ENCODE data around the gene PINLYP. TPM values are rescaled to one million over a fixed set of nuclear protein-coding genes. Genes with fewer than 3 reads are reported as not detected.
"Not testable (repeated sequence)": the region's sequence is repeated elsewhere in the genome, so short reads cannot be mapped to it uniquely, and the experiment has no call there.

The PINLYP gene
- total RNA-seq, 2 donors from 2014 or later, result 6.6 to 11.9 TPM

DNA sequence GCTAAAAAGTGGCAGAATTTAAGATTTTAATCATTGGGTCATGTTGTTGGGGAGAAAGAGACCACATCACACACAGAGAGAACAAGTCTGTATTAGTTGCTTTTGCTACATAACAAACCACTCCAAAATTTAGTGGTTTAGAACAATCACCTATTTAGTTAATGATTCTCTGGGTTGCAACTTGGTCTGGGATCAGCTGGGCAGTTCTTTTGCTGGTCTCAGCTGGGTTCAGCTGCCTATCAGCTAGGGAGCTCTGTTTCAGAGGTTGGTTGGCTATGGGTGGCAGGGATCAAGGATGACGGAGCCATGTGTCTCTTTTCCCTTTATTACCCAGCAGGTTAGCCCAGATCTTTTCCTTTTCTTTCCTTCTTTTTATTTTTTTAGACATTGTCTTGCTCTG is 8.9 kb downstream of the PINLYP start:
- no peak overlapping the region for H3K27ac ChIP-seq

DNA sequence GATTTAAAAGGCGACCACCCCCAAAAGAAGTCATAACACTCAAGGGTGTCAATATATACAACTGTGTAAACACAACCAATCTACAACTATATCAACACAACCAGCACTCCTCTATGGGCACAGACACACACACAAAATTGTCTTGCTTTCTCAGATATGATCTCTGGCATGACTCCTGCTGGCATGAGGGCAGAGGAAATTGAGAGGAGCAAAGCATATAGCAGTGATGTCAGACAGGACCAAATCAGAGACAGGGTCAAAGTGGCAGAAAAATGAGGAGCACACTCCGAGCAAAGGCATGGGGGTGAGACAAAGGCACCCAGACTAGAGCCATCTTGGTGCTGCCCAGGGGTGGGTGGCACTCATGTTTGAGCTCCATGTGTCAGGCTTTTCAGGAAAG is 10.7 kb downstream of the PINLYP start:
- Histone ChIP-seq H3K27me3 (replicated peaks; ENCODE audit: insufficient read depth) (no peaks in the 10 kb centered on the region), H3K4me1 (ENCODE audit: control insufficient read depth in 1 of 2, low read depth in 2 of 2) (peaks cover under 1 to 13% of the 10 kb centered on the region in 2 donors), H3K9me3 (no peaks in the 10 kb centered on the region), H3K4me3 (no peak overlapping the region), H3K27ac (no peak overlapping the region), H3K36me3 (peaks cover 5% of the 10 kb centered on the region)
- ATAC-seq (ENCODE audit: insufficient number of reproducible peaks, low FRiP score, low read depth), result no peak
- TF ChIP-seq, protein P1, sequence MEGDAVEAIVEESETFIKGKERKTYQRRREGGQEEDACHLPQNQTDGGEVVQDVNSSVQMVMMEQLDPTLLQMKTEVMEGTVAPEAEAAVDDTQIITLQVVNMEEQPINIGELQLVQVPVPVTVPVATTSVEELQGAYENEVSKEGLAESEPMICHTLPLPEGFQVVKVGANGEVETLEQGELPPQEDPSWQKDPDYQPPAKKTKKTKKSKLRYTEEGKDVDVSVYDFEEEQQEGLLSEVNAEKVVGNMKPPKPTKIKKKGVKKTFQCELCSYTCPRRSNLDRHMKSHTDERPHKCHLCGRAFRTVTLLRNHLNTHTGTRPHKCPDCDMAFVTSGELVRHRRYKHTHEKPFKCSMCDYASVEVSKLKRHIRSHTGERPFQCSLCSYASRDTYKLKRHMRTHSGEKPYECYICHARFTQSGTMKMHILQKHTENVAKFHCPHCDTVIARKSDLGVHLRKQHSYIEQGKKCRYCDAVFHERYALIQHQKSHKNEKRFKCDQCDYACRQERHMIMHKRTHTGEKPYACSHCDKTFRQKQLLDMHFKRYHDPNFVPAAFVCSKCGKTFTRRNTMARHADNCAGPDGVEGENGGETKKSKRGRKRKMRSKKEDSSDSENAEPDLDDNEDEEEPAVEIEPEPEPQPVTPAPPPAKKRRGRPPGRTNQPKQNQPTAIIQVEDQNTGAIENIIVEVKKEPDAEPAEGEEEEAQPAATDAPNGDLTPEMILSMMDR (IDR thresholded peaks at IDR 0.05), result no peak
- no peak for DNase-seq (ENCODE audit: low spot score)

More for the DNA sequence above, 8.9 kb downstream of the PINLYP start:
- Histone ChIP-seq H3K4me1 (ENCODE audit: control insufficient read depth in 1 of 2, low read depth in 2 of 2) (peaks cover 6 to 20% of the 10 kb centered on the region in 2 donors), H3K9me3 (no peaks in the 10 kb centered on the region), H3K4me3 (no peak overlapping the region), H3K27me3 (replicated peaks; ENCODE audit: insufficient read depth) (no peaks in the 10 kb centered on the region), H3K36me3 (peaks cover 5% of the 10 kb centered on the region)
- TF ChIP-seq, protein P1 (IDR thresholded peaks at IDR 0.05), result no peak
- ATAC-seq (ENCODE audit: insufficient number of reproducible peaks, low FRiP score, low read depth), result no peak
- DNase-seq (ENCODE audit: low spot score), result no peak

DNA sequence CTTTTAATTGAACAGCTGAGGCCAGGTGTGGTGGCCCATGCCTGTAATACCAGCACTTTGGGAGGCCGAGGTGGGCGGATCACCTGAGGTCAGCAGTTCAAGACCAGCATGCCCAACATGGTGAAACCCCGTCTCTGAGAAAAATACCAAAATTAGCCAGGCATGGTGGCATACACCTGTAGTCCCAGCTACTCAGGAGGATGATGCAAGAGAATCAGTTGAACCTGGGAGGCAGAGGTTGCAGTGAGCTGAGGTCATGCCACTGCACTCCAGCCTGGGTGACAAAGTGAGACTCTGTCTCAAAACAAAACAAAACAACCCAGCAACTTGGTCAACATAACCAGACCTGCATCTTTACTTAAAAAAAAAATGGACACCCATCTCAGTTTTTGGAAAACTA is 11.4 kb downstream of the PINLYP start:
- not testable (repeated sequence) for H3K9me3 ChIP-seq; H3K36me3 ChIP-seq; ATAC-seq (ENCODE audit: insufficient number of reproducible peaks, low FRiP score, low read depth); H3K4me3 ChIP-seq; H3K27ac ChIP-seq; H3K4me1 ChIP-seq (ENCODE audit: control insufficient read depth in 1 of 2, low read depth in 2 of 2); DNase-seq (ENCODE audit: low spot score); H3K27me3 ChIP-seq (replicated peaks; ENCODE audit: insufficient read depth)

DNA sequence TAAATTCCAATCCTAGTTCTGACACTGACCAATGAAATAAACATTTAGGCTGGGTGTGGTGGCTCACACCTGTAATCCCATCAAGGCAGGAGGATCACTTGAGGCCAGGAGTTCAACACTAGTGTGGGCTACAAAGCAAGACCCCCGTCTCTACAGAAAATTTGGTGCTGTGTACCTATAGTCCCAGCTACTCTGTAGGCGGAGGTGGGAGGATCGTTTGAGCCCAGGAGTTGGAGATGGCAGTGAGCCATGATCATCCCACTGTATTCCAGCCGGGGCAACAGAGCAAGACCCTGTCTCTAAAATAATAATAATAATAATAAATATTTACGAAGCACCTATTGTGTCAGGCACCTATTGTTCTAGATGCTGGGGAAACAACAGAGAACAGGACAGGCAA is 13.7 kb downstream of the PINLYP start:
- Histone ChIP-seq H3K4me1 (ENCODE audit: control insufficient read depth in 1 of 2, low read depth in 2 of 2) (peaks cover 6 to 12% of the 10 kb centered on the region in 2 donors), H3K27ac (no peak overlapping the region), H3K9me3 (no peaks in the 10 kb centered on the region), H3K27me3 (replicated peaks; ENCODE audit: insufficient read depth) (no peaks in the 10 kb centered on the region), H3K36me3 (peaks cover 27% of the 10 kb centered on the region), H3K4me3 (no peak overlapping the region)
- ATAC-seq (ENCODE audit: insufficient number of reproducible peaks, low FRiP score, low read depth) (no peak), DNase-seq (ENCODE audit: low spot score) (no peak)
- TF ChIP-seq, protein P1 (IDR thresholded peaks at IDR 0.05), result no peak

DNA sequence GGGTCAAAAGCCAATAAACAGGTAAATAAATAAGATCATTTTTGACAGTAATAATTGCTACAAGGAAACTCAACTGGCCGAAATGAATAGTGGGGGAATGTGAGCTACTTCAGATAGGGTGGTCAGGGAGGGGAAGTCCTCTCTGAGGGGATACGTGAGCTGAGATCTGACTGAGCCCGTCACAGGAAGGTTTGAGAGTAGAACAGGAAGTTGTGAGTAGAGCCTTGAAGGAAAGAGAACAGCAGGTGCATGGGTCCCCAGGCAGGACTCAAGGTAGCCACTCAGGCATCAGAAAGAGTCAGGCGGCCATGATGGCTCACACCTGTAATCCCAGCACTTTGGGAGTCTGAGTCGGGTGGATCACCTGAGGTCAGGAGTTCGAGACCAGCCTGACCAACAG is 14.1 kb downstream of the PINLYP start:
- no peak for DNase-seq (ENCODE audit: low spot score)
- H3K36me3 ChIP-seq, result peaks cover 27% of the 10 kb centered on the region

More for the DNA sequence above, 14.1 kb downstream of the PINLYP start:
- H3K4me1 ChIP-seq (ENCODE audit: control insufficient read depth in 1 of 2, low read depth in 2 of 2), result peaks cover 10 to 16% of the 10 kb centered on the region in 2 donors
- H3K27me3 ChIP-seq (replicated peaks; ENCODE audit: insufficient read depth), result no peaks in the 10 kb centered on the region
- H3K9me3 ChIP-seq, result no peaks in the 10 kb centered on the region
- no peak for ATAC-seq (ENCODE audit: insufficient number of reproducible peaks, low FRiP score, low read depth)
- no peak overlapping the region for H3K4me3 ChIP-seq
- no peak overlapping the region for H3K27ac ChIP-seq
- TF ChIP-seq, protein P1 (IDR thresholded peaks at IDR 0.05), result no peak

Measured in thoracic aorta (tissue), 2 donors.